DND-41 (cell line): Measurements from ENCODE around the gene ERICH3.

Experiments
- EZH2 ChIP-seq: IDR thresholded peaks from 3 replicates; pipeline ENCODE4 v1.6.1; 2012; ENCODE audit warnings: borderline replicate concordance, low read depth, mild to moderate bottlenecking, moderate library complexity, low read length, inconsistent platforms; ENCODE audit not compliant: severe bottlenecking
- TF ChIP-seq, protein P1 (sequence below): IDR thresholded peaks from 2 replicates; pipeline ENCODE4 v1.5.1; 2012; ENCODE audit warnings: borderline replicate concordance, low read length, moderate library complexity, mild to moderate bottlenecking; ENCODE audit not compliant: poor library complexity, severe bottlenecking; ENCODE audit errors: extremely low read depth

- TF ChIP-seq, protein P1, sequence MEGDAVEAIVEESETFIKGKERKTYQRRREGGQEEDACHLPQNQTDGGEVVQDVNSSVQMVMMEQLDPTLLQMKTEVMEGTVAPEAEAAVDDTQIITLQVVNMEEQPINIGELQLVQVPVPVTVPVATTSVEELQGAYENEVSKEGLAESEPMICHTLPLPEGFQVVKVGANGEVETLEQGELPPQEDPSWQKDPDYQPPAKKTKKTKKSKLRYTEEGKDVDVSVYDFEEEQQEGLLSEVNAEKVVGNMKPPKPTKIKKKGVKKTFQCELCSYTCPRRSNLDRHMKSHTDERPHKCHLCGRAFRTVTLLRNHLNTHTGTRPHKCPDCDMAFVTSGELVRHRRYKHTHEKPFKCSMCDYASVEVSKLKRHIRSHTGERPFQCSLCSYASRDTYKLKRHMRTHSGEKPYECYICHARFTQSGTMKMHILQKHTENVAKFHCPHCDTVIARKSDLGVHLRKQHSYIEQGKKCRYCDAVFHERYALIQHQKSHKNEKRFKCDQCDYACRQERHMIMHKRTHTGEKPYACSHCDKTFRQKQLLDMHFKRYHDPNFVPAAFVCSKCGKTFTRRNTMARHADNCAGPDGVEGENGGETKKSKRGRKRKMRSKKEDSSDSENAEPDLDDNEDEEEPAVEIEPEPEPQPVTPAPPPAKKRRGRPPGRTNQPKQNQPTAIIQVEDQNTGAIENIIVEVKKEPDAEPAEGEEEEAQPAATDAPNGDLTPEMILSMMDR, result no peak
- TF ChIP-seq EZH2, result no peak
These were observed 871 bp upstream of the ERICH3 start for GRCh38 chr1:74674278-74675048.
